Measurements from ENCODE around the gene TNS3.

Gene TNS3

GRCh38 chr7:47282790-47283496, 299.0 kb downstream of the TNS3 start:
- Mint-ChIP-seq H3K9me3 (peaks cover 3% of the 10 kb centered on the region), H3K4me1 (ENCODE audit: low read depth) (no peaks in the 10 kb centered on the region), H3K27ac (no peak overlapping the region), H3K4me3 (no peak overlapping the region), H3K27me3 (no peaks in the 10 kb centered on the region), H3K36me3 (ENCODE audit: low read depth) (no peaks in the 10 kb centered on the region)
- DNase-seq, result no peak

- H3K27ac Mint-ChIP-seq, result no peak overlapping the region
- no peaks in the 10 kb centered on the region for H3K36me3 Mint-ChIP-seq (ENCODE audit: low read depth)
- DNase-seq, result no peak
- H3K4me3 Mint-ChIP-seq, result no peak overlapping the region
- peaks cover 3% of the 10 kb centered on the region for H3K9me3 Mint-ChIP-seq
- H3K4me1 Mint-ChIP-seq (ENCODE audit: low read depth), result no peaks in the 10 kb centered on the region
- H3K27me3 Mint-ChIP-seq, result no peaks in the 10 kb centered on the region
Observed at GRCh38 chr7:47281966-47282643, 299.8 kb downstream of the TNS3 start.

DNA sequence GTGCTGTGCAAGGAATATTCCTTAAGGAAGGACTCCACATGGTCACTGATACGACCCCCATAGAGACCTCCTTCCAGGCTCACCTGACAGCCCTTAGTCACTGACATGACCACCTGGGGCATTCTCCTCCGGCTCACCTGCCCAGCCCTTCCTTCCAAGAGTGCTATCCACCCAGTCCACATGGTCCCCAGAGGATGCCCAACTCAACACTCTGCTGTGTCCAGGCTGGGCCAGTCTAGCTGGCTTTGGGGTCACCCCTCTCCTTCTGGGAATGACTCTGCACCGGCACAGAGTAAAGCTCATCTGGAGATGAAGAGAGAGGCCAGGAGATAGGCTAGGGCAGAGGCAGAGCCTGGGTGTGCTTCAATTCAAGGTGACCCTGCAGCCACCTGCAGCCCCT, 300.8 kb downstream of the TNS3 start:
- H3K36me3 Mint-ChIP-seq (ENCODE audit: low read depth), result no peaks in the 10 kb centered on the region
- H3K4me3 Mint-ChIP-seq, result no peak overlapping the region
- H3K9me3 Mint-ChIP-seq, result peaks cover 3% of the 10 kb centered on the region
- DNase-seq, result no peak
- H3K27me3 Mint-ChIP-seq, result no peaks in the 10 kb centered on the region
- H3K27ac Mint-ChIP-seq, result no peak overlapping the region
- H3K4me1 Mint-ChIP-seq (ENCODE audit: low read depth), result no peaks in the 10 kb centered on the region

DNA sequence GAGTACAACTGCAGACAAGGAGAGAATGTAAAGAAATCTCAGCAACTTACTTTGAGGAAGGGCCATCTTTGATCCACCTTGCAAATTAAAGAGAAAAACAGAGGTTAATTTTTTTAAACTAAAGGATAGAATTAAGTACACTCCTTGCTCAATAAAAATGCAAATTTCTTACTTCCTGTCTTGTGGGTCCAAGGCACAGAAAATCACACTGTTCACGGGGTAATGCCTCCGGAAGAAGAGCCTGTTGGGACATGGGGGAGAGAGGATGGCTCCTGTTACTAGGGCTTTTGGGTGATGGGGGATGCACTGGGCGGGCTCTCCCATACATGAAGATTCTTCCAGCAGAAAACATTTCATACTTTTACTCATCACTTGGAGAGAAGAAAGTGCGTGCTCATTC, 301.8 kb downstream of the TNS3 start:
- no peaks in the 10 kb centered on the region for H3K4me1 Mint-ChIP-seq (ENCODE audit: low read depth)
- H3K27me3 Mint-ChIP-seq, result no peaks in the 10 kb centered on the region
- no peak for DNase-seq
- no peak overlapping the region for H3K4me3 Mint-ChIP-seq
- no peak overlapping the region for H3K27ac Mint-ChIP-seq
- no peaks in the 10 kb centered on the region for H3K36me3 Mint-ChIP-seq (ENCODE audit: low read depth)
- peaks cover 3% of the 10 kb centered on the region for H3K9me3 Mint-ChIP-seq

GRCh38 chr7:47278043-47278442, 303.9 kb downstream of the TNS3 start:
- H3K27me3 Mint-ChIP-seq, result no peaks in the 10 kb centered on the region
- no peaks in the 10 kb centered on the region for H3K4me1 Mint-ChIP-seq (ENCODE audit: low read depth)
- DNase-seq, result no peak
- H3K4me3 Mint-ChIP-seq, result no peak overlapping the region
- no peaks in the 10 kb centered on the region for H3K9me3 Mint-ChIP-seq
- no peak overlapping the region for H3K27ac Mint-ChIP-seq
- H3K36me3 Mint-ChIP-seq (ENCODE audit: low read depth), result no peaks in the 10 kb centered on the region

DNA sequence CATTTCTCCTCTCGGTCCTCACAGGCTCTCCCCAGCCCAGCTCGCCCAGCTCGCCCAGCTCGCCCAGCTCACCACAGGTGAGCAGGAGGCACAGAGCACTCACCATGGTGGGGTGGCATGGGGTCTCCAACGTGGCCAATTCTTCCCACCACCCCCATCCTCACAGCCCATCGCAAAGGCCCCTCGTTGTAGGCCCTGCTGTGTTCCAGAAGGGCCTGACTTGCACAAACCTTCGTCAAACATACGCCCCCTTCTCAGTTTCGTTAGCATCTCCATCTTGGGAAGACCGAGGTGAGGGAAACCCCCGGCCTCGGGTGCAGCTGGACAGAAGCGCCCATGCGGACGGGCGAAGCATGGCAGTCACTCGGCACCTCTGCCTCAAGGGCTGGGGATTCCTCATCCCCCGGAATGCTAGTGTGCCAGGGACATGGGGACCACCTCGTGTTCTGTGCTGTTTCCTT, 304.6 kb downstream of the TNS3 start:
- H3K27ac Mint-ChIP-seq, result no peak overlapping the region
- no peaks in the 10 kb centered on the region for H3K9me3 Mint-ChIP-seq
- H3K4me1 Mint-ChIP-seq (ENCODE audit: low read depth), result no peaks in the 10 kb centered on the region
- H3K36me3 Mint-ChIP-seq (ENCODE audit: low read depth), result no peaks in the 10 kb centered on the region
- H3K4me3 Mint-ChIP-seq, result no peak overlapping the region
- no peaks in the 10 kb centered on the region for H3K27me3 Mint-ChIP-seq
- no peak for DNase-seq

DNA sequence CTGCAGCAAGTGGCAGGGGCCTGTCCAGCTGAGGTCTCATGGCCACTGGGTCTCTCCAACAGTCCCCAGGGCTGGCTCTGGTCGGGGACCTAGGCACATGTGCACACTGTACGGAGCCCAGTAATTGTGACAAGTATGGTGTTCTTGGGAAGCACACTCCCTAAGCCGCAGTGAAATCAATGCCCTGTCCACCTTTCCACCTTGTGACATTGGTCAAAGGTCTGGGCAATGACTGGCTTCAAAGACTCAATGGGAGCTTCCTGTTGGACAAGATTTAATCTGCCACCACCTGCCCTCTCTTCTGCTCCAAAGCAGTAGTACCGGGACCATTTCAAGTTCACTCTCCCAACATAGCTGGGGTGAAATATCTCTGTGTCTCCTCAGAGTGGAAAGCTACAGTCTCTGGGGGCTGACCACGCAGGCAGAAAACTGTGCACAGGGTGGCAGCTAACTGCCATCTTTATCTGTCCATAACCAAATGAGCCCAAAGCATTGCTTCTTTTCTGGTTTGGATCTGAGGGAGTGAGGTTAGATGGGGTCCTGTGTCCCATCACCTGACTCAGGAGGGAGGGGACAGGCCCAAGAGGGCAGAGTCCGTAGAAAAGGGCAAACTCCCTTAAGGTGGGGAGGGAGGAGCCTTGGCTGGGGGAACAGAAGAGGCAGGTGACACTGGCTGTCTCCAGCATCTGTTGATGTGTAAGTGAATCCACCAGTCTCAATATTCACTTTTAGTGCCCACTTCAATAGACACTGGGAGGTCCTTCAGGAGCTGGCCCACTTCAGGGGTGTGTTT, 307.7 kb downstream of the TNS3 start:
- no peaks in the 10 kb centered on the region for H3K9me3 Mint-ChIP-seq
- H3K27me3 Mint-ChIP-seq, result no peaks in the 10 kb centered on the region
- DNase-seq, result no peak
- no peak overlapping the region for H3K27ac Mint-ChIP-seq
- no peak overlapping the region for H3K4me3 Mint-ChIP-seq
- H3K4me1 Mint-ChIP-seq (ENCODE audit: low read depth), result peaks cover 3% of the 10 kb centered on the region
- H3K36me3 Mint-ChIP-seq (ENCODE audit: low read depth), result no peaks in the 10 kb centered on the region

DNA sequence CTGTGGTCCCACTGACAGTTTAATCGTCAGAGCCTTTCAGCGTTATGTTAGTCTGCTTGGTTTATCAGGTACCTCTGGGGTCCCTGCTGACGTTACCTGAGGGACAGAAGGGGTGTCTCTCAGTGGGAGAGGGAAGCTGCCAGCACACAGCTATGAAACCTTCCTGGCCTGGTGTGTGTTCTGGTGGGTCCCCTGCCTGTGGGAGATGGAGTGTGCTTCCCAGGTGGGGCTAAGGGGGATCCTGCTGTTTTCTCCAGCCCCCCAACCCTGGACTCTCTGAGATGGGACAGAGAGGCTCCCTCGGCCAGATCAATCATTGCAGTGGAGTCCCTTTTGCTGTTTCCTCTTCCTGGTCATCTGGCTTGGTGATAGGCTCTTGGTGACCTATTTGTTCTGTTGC, 308.8 kb downstream of the TNS3 start:
- Mint-ChIP-seq H3K4me1 (ENCODE audit: low read depth) (peaks cover 3% of the 10 kb centered on the region), H3K27me3 (no peaks in the 10 kb centered on the region), H3K27ac (no peak overlapping the region), H3K36me3 (ENCODE audit: low read depth) (no peaks in the 10 kb centered on the region), H3K9me3 (no peaks in the 10 kb centered on the region), H3K4me3 (no peak overlapping the region)
- DNase-seq, result no peak

- DNase-seq, result no peak
- Mint-ChIP-seq H3K27ac (no peak overlapping the region), H3K9me3 (no peaks in the 10 kb centered on the region), H3K27me3 (no peaks in the 10 kb centered on the region), H3K36me3 (ENCODE audit: low read depth) (no peaks in the 10 kb centered on the region), H3K4me3 (no peak overlapping the region), H3K4me1 (ENCODE audit: low read depth) (peaks cover 3% of the 10 kb centered on the region)
Observed at GRCh38 chr7:47271749-47272148, 310.2 kb downstream of the TNS3 start.

GRCh38 chr7:47268851-47269836, 312.8 kb downstream of the TNS3 start:
- peaks cover 3% of the 10 kb centered on the region for H3K4me1 Mint-ChIP-seq (ENCODE audit: low read depth)
- H3K36me3 Mint-ChIP-seq (ENCODE audit: low read depth), result no peaks in the 10 kb centered on the region
- no peak overlapping the region for H3K27ac Mint-ChIP-seq
- no peak overlapping the region for H3K4me3 Mint-ChIP-seq
- no peaks in the 10 kb centered on the region for H3K27me3 Mint-ChIP-seq
- DNase-seq, result no peak
- no peaks in the 10 kb centered on the region for H3K9me3 Mint-ChIP-seq

GRCh38 chr7:47267346-47267745, 314.6 kb downstream of the TNS3 start:
- no peaks in the 10 kb centered on the region for H3K9me3 Mint-ChIP-seq
- H3K27ac Mint-ChIP-seq, result no peak overlapping the region
- DNase-seq, result no peak
- peaks cover 3% of the 10 kb centered on the region for H3K4me1 Mint-ChIP-seq (ENCODE audit: low read depth)
- no peaks in the 10 kb centered on the region for H3K27me3 Mint-ChIP-seq
- no peaks in the 10 kb centered on the region for H3K36me3 Mint-ChIP-seq (ENCODE audit: low read depth)
- no peak overlapping the region for H3K4me3 Mint-ChIP-seq

DNA sequence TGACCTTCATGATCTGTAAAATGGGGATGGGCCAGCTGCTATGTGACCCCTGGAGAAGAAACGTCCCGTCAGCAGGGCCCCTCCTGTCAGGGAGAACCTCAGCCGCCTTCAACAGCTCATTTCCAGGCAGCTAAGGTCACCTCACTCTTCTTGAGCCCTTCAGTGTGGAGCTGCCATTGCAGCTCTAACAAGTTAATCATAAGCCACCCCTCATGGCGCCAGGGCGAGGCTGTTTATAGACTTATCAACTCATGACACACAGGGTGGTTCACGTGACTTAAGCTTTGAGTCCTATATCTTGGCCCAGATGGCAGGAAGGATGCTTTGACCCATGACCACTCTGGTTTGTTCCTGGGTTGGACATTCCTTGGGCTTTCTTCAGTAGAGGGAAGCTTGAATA, 315.1 kb downstream of the TNS3 start:
- DNase-seq, result no peak
- Mint-ChIP-seq H3K36me3 (ENCODE audit: low read depth) (no peaks in the 10 kb centered on the region), H3K4me3 (no peak overlapping the region), H3K4me1 (ENCODE audit: low read depth) (peaks cover 3% of the 10 kb centered on the region), H3K9me3 (peaks cover 4% of the 10 kb centered on the region), H3K27me3 (peaks cover 2% of the 10 kb centered on the region), H3K27ac (no peak overlapping the region)

DNA sequence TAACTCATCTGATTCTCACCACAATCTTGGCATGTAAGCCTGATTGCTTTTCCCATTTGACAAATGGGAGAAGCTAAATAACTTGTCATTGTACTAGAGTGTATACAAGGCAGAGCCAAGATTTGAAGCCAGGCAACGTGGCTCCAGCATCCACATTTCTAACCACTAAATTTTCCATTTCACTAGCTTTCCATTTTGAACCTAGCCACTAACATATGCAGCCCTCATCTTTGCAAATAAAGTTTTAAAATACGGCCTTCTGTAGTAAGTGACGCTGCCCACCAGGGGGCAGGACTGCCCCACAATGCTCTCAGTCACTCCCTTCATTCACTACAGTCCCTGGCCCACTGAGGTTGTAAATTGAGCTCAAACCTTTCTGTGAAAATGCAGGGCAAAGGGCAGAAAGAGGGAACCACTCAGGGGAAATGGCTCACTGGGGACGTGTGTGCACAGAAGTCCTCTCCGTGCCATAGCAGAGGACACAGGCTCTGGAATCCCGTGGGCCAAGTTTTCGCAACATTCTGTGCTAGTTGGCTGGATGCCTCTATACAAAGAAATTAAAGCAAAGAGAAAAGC, 315.7 kb downstream of the TNS3 start:
- Mint-ChIP-seq H3K4me1 (ENCODE audit: low read depth) (no peaks in the 10 kb centered on the region), H3K27ac (no peak overlapping the region), H3K36me3 (ENCODE audit: low read depth) (no peaks in the 10 kb centered on the region), H3K4me3 (no peak overlapping the region), H3K27me3 (peaks cover 2% of the 10 kb centered on the region), H3K9me3 (peaks cover 4% of the 10 kb centered on the region)
- peak; percentile 44 for DNase-seq

GRCh38 chr7:47265621-47266020, 316.3 kb downstream of the TNS3 start:
- Mint-ChIP-seq H3K4me3 (no peak overlapping the region), H3K4me1 (ENCODE audit: low read depth) (no peaks in the 10 kb centered on the region), H3K27ac (no peak overlapping the region), H3K27me3 (peaks cover 3% of the 10 kb centered on the region), H3K36me3 (ENCODE audit: low read depth) (no peaks in the 10 kb centered on the region), H3K9me3 (peaks cover 4% of the 10 kb centered on the region)
- DNase-seq, result no peak

All from activated T-cell treated with anti-CD3 and anti-CD28 coated beads, Interleukin-2, amount 50 U/mL, for 24 hours (primary cell).